A549 (cell line): ENCODE results near the gene SLC24A4. TPM values are rescaled to one million over a fixed set of nuclear protein-coding genes. Genes with fewer than 3 reads are reported as not detected.
A peak's percentile ranks its signal among the peaks of the same experiment; 100 is the strongest.

Experiments
- ATAC-seq, 2 experiments: fragments of 200-7000 bp in 1 of 2; fragments of >200 bp in 1 of 2; cut with Nextera tagmentation in 1 of 2; cut with Tn5 transposase in 1 of 2; 3 replicates each; pipeline versions ENCODE4 v1.8.0 to v1.9.1; 2018 to 2020; ENCODE audit warnings: mild to moderate bottlenecking in 1 of 2, moderate library complexity in 1 of 2
- CTCF ChIA-PET: fragments of 300-600 bp; sonication (Branson Sonifier 250); formaldehyde crosslinking; extraction: SDS; loops from one replicate; lab custom pipeline; 2021; ENCODE audit warnings: antibody characterized with exemption, inconsistent platforms; lab: Yijun Ruan, JAX
- POLR2A ChIA-PET: fragments of 350-600 bp; formaldehyde crosslinking; extraction: SDS; loops from one replicate; lab custom pipeline; 2021; ENCODE audit warnings: antibody characterized with exemption, inconsistent platforms; lab: Yijun Ruan, JAX
- DNase-seq, 2 experiments: peaks; one replicate each; pipeline versions ENCODE4 v3.0.0 to v3.0.0-alpha.2; 2011 to 2016; ENCODE audit warnings: low read depth in 1 of 2, low spot score in 1 of 2
- FAIRE-seq: peaks from 2 replicates; lab custom pipeline; 2011; peaks lifted over from hg19 to GRCh38; lab: Jason Lieb, UNC
- H3K27ac ChIP-seq, 2 experiments: fragments of >200 bp; sonication (Bioruptor Twin); formaldehyde crosslinking; 3 replicates each; pipeline ENCODE4 v1.5.1; 2016 to 2017
- H3K4me1 ChIP-seq: fragments of >200 bp; sonication (Bioruptor Twin); formaldehyde crosslinking; 3 replicates; pipeline ENCODE4 v1.6.1; 2016
- H3K4me2 ChIP-seq: fragments of >200 bp; sonication (Bioruptor Twin); formaldehyde crosslinking; 3 replicates; pipeline ENCODE4 v1.6.1; 2016
- H3K4me3 ChIP-seq: fragments of >200 bp; sonication (Bioruptor Twin); formaldehyde crosslinking; 3 replicates; pipeline ENCODE4 v1.5.1; 2016
- H3K9me3 ChIP-seq: fragments of >200 bp; sonication (Bioruptor Twin); formaldehyde crosslinking; 3 replicates; pipeline ENCODE4 v1.6.1; 2016
- ATOH8 ChIP-seq: fragments of 250-450 bp; sonication (Bioruptor Pico); IDR thresholded peaks from 2 replicates; pipeline ENCODE4 v1.5.0; 2020; ENCODE audit warnings: low read depth, mild to moderate bottlenecking, moderate library complexity
- CHD2 ChIP-seq: fragments of 150-350 bp; IDR thresholded peaks from 2 replicates; pipeline ENCODE4 v1.6.1; 2014; ENCODE audit warnings: low read length; ENCODE audit not compliant: partially characterized antibody
- EHF ChIP-seq: fragments of 250-450 bp; sonication (Bioruptor Pico); IDR thresholded peaks from 2 replicates; pipeline ENCODE4 v1.5.0; 2020; ENCODE audit warnings: mild to moderate bottlenecking
- EHMT2 ChIP-seq: fragments of 200-600 bp; sonication (generic); IDR thresholded peaks from 2 replicates; pipeline ENCODE4 v1.6.1; 2016; ENCODE audit warnings: antibody characterized with exemption, low read depth, mild to moderate bottlenecking, moderate library complexity
- ELK1 ChIP-seq: fragments of 150-350 bp; IDR thresholded peaks from 2 replicates; pipeline ENCODE4 v1.6.1; 2014; ENCODE audit warnings: low read depth, mild to moderate bottlenecking, low read length
- EP300 ChIP-seq, 2 experiments: fragments of >200 bp; sonication (Bioruptor Twin); formaldehyde crosslinking; IDR thresholded peaks; 2 replicates in 1 of 2; 3 replicates in 1 of 2; pipeline ENCODE4 v1.6.1; 2016 to 2017
- ESRRA ChIP-seq: fragments of 150-350 bp; IDR thresholded peaks from 2 replicates; pipeline ENCODE4 v1.6.1; 2014; ENCODE audit warnings: mild to moderate bottlenecking, low read length, borderline replicate concordance
- FOSL2 ChIP-seq, 2 experiments: fragments of 450-650 bp in 1 of 2; fragments of >200 bp in 1 of 2; sonication (Bioruptor Twin) in 1 of 2; formaldehyde crosslinking; IDR thresholded peaks; 2 replicates each; pipeline versions ENCODE4 v1.5.0 to v1.6.1; 2016 to 2020; ENCODE audit warnings: mild to moderate bottlenecking in 1 of 2, moderate library complexity in 1 of 2
- FOXS1 ChIP-seq: fragments of 250-450 bp; sonication (Bioruptor Pico); IDR thresholded peaks from 2 replicates; pipeline ENCODE4 v1.5.0; 2020; ENCODE audit warnings: mild to moderate bottlenecking, moderate library complexity
- HES2 ChIP-seq: fragments of >200 bp; sonication (Bioruptor Twin); formaldehyde crosslinking; IDR thresholded peaks from 2 replicates; pipeline ENCODE4 v1.6.1; 2016
- HMGXB4 ChIP-seq: fragments of 250-450 bp; sonication (Bioruptor Pico); IDR thresholded peaks from 2 replicates; pipeline ENCODE4 v1.5.0; 2021; ENCODE audit warnings: mild to moderate bottlenecking, moderate library complexity, borderline replicate concordance
- HOXB13 ChIP-seq: fragments of 250-450 bp; sonication (Bioruptor Pico); IDR thresholded peaks from 2 replicates; pipeline ENCODE4 v1.5.0; 2020; ENCODE audit warnings: low read depth, mild to moderate bottlenecking, moderate library complexity
- JUN ChIP-seq, 2 experiments: fragments of >200 bp; sonication (Bioruptor Twin); formaldehyde crosslinking; IDR thresholded peaks; 2 replicates in 1 of 2; 3 replicates in 1 of 2; pipeline ENCODE4 v1.6.1; 2016 to 2017
- JUNB ChIP-seq: fragments of >200 bp; sonication (Bioruptor Twin); formaldehyde crosslinking; IDR thresholded peaks from 2 replicates; pipeline ENCODE4 v1.6.1; 2016
- KDM1A ChIP-seq: fragments of 200-600 bp; sonication (generic); IDR thresholded peaks from 2 replicates; pipeline ENCODE4 v1.6.1; 2016; ENCODE audit warnings: low read depth, mild to moderate bottlenecking
- MAX ChIP-seq: IDR thresholded peaks from 2 replicates; pipeline ENCODE4 v1.6.1; 2012
- NR3C1 ChIP-seq: fragments of >200 bp; sonication (Bioruptor Twin); formaldehyde crosslinking; IDR thresholded peaks from 3 replicates; pipeline ENCODE4 v1.6.1; 2017
- POLR2A ChIP-seq: IDR thresholded peaks from 2 replicates; pipeline ENCODE4 v1.6.1; 2012; ENCODE audit warnings: mild to moderate bottlenecking, low read length
- POLR2AphosphoS2 ChIP-seq: conservative IDR thresholded peaks from 2 replicates; pipeline ENCODE4 v1.6.1; 2012; ENCODE audit warnings: low read length, improper control_type of control experiment, inconsistent platforms
- RARB ChIP-seq: fragments of 250-450 bp; sonication (Bioruptor Pico); IDR thresholded peaks from 2 replicates; pipeline ENCODE4 v1.8.0; 2021; ENCODE audit warnings: mild to moderate bottlenecking, moderate library complexity
- REST ChIP-seq: fragments of 200-600 bp; sonication (generic); IDR thresholded peaks from 2 replicates; pipeline ENCODE4 v1.6.1; 2016; ENCODE audit warnings: antibody characterized with exemption, mild to moderate bottlenecking, moderate library complexity
- RNF2 ChIP-seq: fragments of 200-600 bp; sonication (generic); IDR thresholded peaks from 2 replicates; pipeline ENCODE4 v1.6.1; 2016; ENCODE audit warnings: low read depth, mild to moderate bottlenecking, antibody characterized with exemption, moderate library complexity, borderline replicate concordance
- SMC3 ChIP-seq: fragments of >200 bp; sonication (Bioruptor Twin); formaldehyde crosslinking; IDR thresholded peaks from 3 replicates; pipeline ENCODE4 v1.6.1; 2018; ENCODE audit warnings: inconsistent platforms
- TFCP2L1 ChIP-seq: fragments of 250-450 bp; sonication (Bioruptor Pico); IDR thresholded peaks from 2 replicates; pipeline ENCODE4 v1.5.0; 2021; ENCODE audit warnings: mild to moderate bottlenecking
- ZC3H11A ChIP-seq: fragments of 450-650 bp; IDR thresholded peaks from 2 replicates; pipeline ENCODE4 v1.6.1; 2014; ENCODE audit warnings: antibody characterized with exemption, mild to moderate bottlenecking
- ZFP36 ChIP-seq: fragments of 450-650 bp; IDR thresholded peaks from 2 replicates; pipeline ENCODE4 v1.6.1; 2014; ENCODE audit warnings: borderline replicate concordance; ENCODE audit not compliant: partially characterized antibody
- ZSCAN20 ChIP-seq: fragments of 250-450 bp; sonication (Bioruptor Pico); IDR thresholded peaks from 2 replicates; pipeline ENCODE4 v1.8.0; 2022; ENCODE audit warnings: mild to moderate bottlenecking, moderate library complexity
- WGBS: methylation state at CpG from one replicate; pipeline ENCODE4 v1.1.6; 2017; ENCODE audit errors: missing lambda C conversion rate; 5-methylcytosine and 5-hydroxymethylcytosine counted together
- polyA plus RNA-seq, 4 experiments: library from polyadenylated mRNA; depleted of rRNA in 3 of 4; stranded (reverse); fragments of >200 nt; fragmentation: RNase III in 1 of 4; extraction: RNeasy Plus Mini Kit Qiagen cat#74134 plus additional on column Dnase treatment in 1 of 4; gene quantifications; 2 replicates in 3 of 4; 3 replicates in 1 of 4; pipeline ENCODE4 v1.2.3, GENCODE V29; 2011 to 2017

SLC24A4 gene
- polyA plus RNA-seq, 2 of the 4 experiments (the other 2 are of a cell fraction), result 0.05 to 0.19 TPM

- POLR2A ChIA-PET, result no interaction called here
- no peaks in the 10 kb centered on the region for H3K9me3 ChIP-seq
- no peak for ATAC-seq
- 45% methylated on average over 6 of the region's 6 CpGs for WGBS
- H3K27ac ChIP-seq, result peak overlapping the region; percentile 72 to 89
- H3K4me1 ChIP-seq, result peaks cover 58% of the 10 kb centered on the region
- no peak for FAIRE-seq
- DNase-seq, result no peak
- H3K4me3 ChIP-seq, result no peak overlapping the region
- TF ChIP-seq POLR2AphosphoS2 (no peak), KDM1A (no peak), RARB (CRISPR knock-in tag) (no peak), ELK1 (no peak), EP300 (IDR thresholded peaks at IDR 0.05) (no peak), EHF (CRISPR knock-in tag) (no peak), ZFP36 (no peak), EHMT2 (no peak), HOXB13 (no peak), RNF2 (no peak), REST (no peak), FOXS1 (CRISPR knock-in tag) (no peak), ZC3H11A (no peak), MAX (no peak), HES2 (no peak), JUN (IDR thresholded peaks at IDR 0.05) (no peak), POLR2A (no peak)
- CTCF ChIA-PET, result interaction anchor here (1.1 kb wide), 1 partner anchor 69 kb away, joined by 3 read pairs; no protein-coding TSS in a partner anchor
- H3K4me2 ChIP-seq, result peak overlapping the region; percentile 82
Observed at GRCh38 chr14:92544051-92544720, 221.2 kb downstream of the SLC24A4 start.

GRCh38 chr14:92546347-92547053, 223.5 kb downstream of the SLC24A4 start:
- H3K4me3 ChIP-seq, result peak overlapping the region; percentile 20; the same call in 2 of the 3 replicates
- ATAC-seq (peak; percentile 75 to 79), FAIRE-seq (peak; percentile 61), DNase-seq (peak; percentile 44 to 79)
- peak overlapping the region; percentile 82 for H3K4me2 ChIP-seq
- H3K4me1 ChIP-seq, result peaks cover 39% of the 10 kb centered on the region
- H3K27ac ChIP-seq, result peak overlapping the region; percentile 72 to 89
- POLR2A ChIA-PET, result no interaction called here
- no peaks in the 10 kb centered on the region for H3K9me3 ChIP-seq
- CTCF ChIA-PET, result interaction anchor here (1.1 to 1.3 kb wide), 2 partner anchors 19 to 53 kb away, joined by 3 to 4 read pairs; no protein-coding TSS in a partner anchor
- WGBS, result 2% methylated on average over 7 of the region's 7 CpGs
- no peak for TF ChIP-seq ZC3H11A
- no peak for TF ChIP-seq ATOH8 (CRISPR knock-in tag)
- TF ChIP-seq ZSCAN20 (CRISPR knock-in tag), result no peak
- TF ChIP-seq HMGXB4, result no peak
- TF ChIP-seq SMC3, result no peak
- no peak for TF ChIP-seq ESRRA
- TF ChIP-seq TFCP2L1, result no peak
- no peak for TF ChIP-seq JUNB
- TF ChIP-seq CHD2, result no peak
- TF ChIP-seq FOSL2 (IDR thresholded peaks at IDR 0.05), result 0 out of 2 replicates have a peak, but pooled peaks have one; percentile 14
- TF ChIP-seq FOSL2 (CRISPR knock-in tag; IDR thresholded peaks at IDR 0.05), result peak; percentile 70
- no peak for TF ChIP-seq FOXS1 (CRISPR knock-in tag)
- TF ChIP-seq JUN (IDR thresholded peaks at IDR 0.05), result 0 out of 5 replicates have a peak, but pooled peaks of 1 of the 2 experiments have one; percentile 37
- TF ChIP-seq NR3C1, result no peak
